SU-DHL-6 (cell line): ENCODE measurements around the gene CSK.

ENCODE experiments used
- H2AFZ ChIP-seq: fragments of 200-600 bp; sonication (generic); 2 replicates; pipeline ENCODE4 v1.6.1; 2014; ENCODE audit warnings: low read depth, mild to moderate bottlenecking, moderate library complexity, mixed read lengths, antibody characterized with exemption, low read length; ENCODE audit not compliant: severe bottlenecking
- H3F3A ChIP-seq: fragments of 200-600 bp; shearing (Covaris generic); 2 replicates; pipeline ENCODE4 v1.6.0; 2016; ENCODE audit warnings: antibody characterized with exemption, mild to moderate bottlenecking; ENCODE audit not compliant: insufficient read depth
- H3K27ac ChIP-seq: fragments of 200-600 bp; sonication (generic); 2 replicates; pipeline ENCODE4 v1.5.1; 2016; ENCODE audit warnings: low read depth, mild to moderate bottlenecking, low read length, moderate library complexity, mixed read lengths
- H3K27me3 ChIP-seq: fragments of 200-600 bp; sonication (generic), shearing (Covaris generic); 2 replicates; pipeline ENCODE4 v1.6.0; 2014; ENCODE audit warnings: mild to moderate bottlenecking, low read length
- H3K36me3 ChIP-seq: fragments of 200-600 bp; sonication (generic); 2 replicates; pipeline ENCODE4 v1.6.1; 2014; ENCODE audit warnings: mild to moderate bottlenecking, low read length, mixed read lengths
- H3K4me2 ChIP-seq: fragments of 300-600, 200-600 bp; shearing (Covaris generic), sonication (generic); 2 replicates; pipeline ENCODE4 v1.6.0; 2014; ENCODE audit warnings: low read length, low read depth, mild to moderate bottlenecking; ENCODE audit not compliant: poor library complexity, severe bottlenecking
- H3K4me3 ChIP-seq: fragments of 200-600 bp; sonication (generic); 2 replicates; pipeline ENCODE4 v1.5.1; 2014; ENCODE audit warnings: antibody characterized with exemption, low read length, mild to moderate bottlenecking, mixed read lengths; ENCODE audit not compliant: insufficient read depth, poor library complexity, severe bottlenecking
- H3K79me2 ChIP-seq: fragments of 200-600 bp; sonication (generic); 2 replicates; pipeline ENCODE4 v1.6.1; 2014; ENCODE audit warnings: mild to moderate bottlenecking, low read length, moderate library complexity; ENCODE audit not compliant: insufficient read depth
- H3K9ac ChIP-seq: fragments of 200-600 bp; sonication (generic); 2 replicates; pipeline ENCODE4 v1.7.0; 2014; ENCODE audit warnings: mild to moderate bottlenecking, low read length
- H3K9me2 ChIP-seq: fragments of 200-600 bp; sonication (generic); replicated peaks from 2 replicates; pipeline ENCODE4 v1.6.1; 2014; ENCODE audit warnings: low read length; ENCODE audit not compliant: insufficient read depth
- H3K9me3 ChIP-seq: fragments of 200-600 bp; sonication (generic); 2 replicates; pipeline ENCODE4 v1.6.1; 2014; ENCODE audit warnings: low read length, mixed read lengths; ENCODE audit not compliant: insufficient read depth
- H4K20me1 ChIP-seq: fragments of 200-600 bp; sonication (generic); 2 replicates; pipeline ENCODE4 v1.6.1; 2014; ENCODE audit warnings: low read depth, mild to moderate bottlenecking, antibody characterized with exemption, low read length, moderate library complexity, mixed read lengths
- EZH2phosphoT487 ChIP-seq: fragments of 200-600 bp; sonication (generic), shearing (Covaris generic); conservative IDR thresholded peaks from 2 replicates; pipeline ENCODE4 v1.6.1; 2018; ENCODE audit warnings: mild to moderate bottlenecking, antibody characterized with exemption, low read length, moderate library complexity, mixed read lengths
- TF ChIP-seq, protein P1 (sequence below): fragments of 200-600 bp; sonication (generic); IDR thresholded peaks from one replicate; pipeline ENCODE4 v1.5.1; 2017; ENCODE audit warnings: antibody characterized with exemption, mild to moderate bottlenecking, low read length, moderate library complexity; ENCODE audit not compliant: insufficient read depth, poor library complexity, severe bottlenecking

CSK gene

DNA sequence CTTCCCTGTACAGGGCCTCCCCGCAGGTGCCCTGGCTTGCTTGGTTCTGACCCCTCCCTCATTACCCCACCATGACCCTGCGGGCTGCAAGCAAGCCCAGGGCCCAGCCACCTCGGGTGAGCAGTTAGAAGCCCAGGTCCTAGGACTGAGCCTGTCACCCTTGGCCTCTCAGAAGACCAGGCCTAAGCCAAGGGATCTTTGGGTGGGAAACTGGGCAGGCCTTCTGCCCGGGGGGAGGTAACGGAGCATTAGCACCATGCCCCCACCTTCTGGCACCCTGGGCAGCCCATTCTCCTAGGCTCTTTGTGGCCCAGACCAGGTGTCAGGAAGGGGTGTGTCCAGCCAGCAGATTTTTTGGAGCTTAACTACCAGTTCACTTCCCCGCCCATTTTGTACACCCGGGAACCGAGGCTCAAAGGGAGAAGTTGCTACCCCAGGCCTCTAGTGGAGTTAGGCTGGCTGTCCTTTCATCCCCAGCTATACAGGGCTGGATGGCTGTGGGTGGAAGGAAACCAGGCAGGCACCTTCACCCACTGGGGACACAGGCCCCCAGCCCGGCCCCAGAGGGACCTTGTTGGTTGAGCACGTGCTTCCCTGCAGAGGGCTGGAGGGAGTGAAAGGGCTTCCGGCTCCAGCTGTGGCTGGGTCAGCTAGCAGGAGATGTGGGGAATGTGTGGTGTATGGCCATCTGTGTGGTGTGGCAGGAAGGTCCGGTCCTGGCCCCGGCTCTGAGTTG is 1.4 kb downstream of the CSK start:
- H3K9me3 ChIP-seq = no peaks in the 10 kb centered on the region
- no peak for TF ChIP-seq EZH2phosphoT487
- TF ChIP-seq, protein P1, sequence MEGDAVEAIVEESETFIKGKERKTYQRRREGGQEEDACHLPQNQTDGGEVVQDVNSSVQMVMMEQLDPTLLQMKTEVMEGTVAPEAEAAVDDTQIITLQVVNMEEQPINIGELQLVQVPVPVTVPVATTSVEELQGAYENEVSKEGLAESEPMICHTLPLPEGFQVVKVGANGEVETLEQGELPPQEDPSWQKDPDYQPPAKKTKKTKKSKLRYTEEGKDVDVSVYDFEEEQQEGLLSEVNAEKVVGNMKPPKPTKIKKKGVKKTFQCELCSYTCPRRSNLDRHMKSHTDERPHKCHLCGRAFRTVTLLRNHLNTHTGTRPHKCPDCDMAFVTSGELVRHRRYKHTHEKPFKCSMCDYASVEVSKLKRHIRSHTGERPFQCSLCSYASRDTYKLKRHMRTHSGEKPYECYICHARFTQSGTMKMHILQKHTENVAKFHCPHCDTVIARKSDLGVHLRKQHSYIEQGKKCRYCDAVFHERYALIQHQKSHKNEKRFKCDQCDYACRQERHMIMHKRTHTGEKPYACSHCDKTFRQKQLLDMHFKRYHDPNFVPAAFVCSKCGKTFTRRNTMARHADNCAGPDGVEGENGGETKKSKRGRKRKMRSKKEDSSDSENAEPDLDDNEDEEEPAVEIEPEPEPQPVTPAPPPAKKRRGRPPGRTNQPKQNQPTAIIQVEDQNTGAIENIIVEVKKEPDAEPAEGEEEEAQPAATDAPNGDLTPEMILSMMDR = no peak
- peak overlapping the region; percentile 94 for H3K4me3 ChIP-seq
- H3K79me2 ChIP-seq = peaks cover 67% of the 10 kb centered on the region
- no peaks in the 10 kb centered on the region for H4K20me1 ChIP-seq
- no peaks in the 10 kb centered on the region for H3K36me3 ChIP-seq
- H3K27me3 ChIP-seq = no peaks in the 10 kb centered on the region
- peak overlapping the region; percentile 99 for H3K9ac ChIP-seq
- H3F3A ChIP-seq = peaks cover 87% of the 10 kb centered on the region
- no peaks in the 10 kb centered on the region for H3K9me2 ChIP-seq
- H3K27ac ChIP-seq = peak overlapping the region; percentile 96
- no peak overlapping the region for H2AFZ ChIP-seq
- H3K4me2 ChIP-seq = peak overlapping the region; percentile 73

DNA sequence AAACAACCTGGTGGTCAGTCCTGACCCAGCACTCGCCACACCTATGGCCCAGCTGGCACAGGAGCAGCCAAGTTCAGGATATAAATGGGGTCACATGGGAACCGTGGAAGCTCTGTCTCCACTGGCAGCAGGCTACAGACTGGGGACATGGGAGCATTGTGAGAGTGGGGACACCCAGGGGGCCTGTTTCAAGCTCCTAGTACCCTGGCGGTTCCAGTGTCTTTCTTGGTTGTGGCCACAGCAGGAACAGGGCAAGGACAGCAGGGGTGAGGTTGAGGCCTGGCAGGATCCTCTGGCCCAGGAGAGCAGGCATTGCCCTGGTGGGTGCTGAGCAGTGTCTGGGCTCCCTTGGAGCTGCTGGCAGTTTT is 1.9 kb downstream of the CSK start:
- Histone ChIP-seq H3F3A (peaks cover 87% of the 10 kb centered on the region), H4K20me1 (no peaks in the 10 kb centered on the region), H3K27me3 (no peaks in the 10 kb centered on the region), H3K4me2 (peak overlapping the region; percentile 73), H3K79me2 (peaks cover 67% of the 10 kb centered on the region), H2AFZ (no peak overlapping the region), H3K9me3 (no peaks in the 10 kb centered on the region), H3K36me3 (no peaks in the 10 kb centered on the region), H3K27ac (peak overlapping the region; percentile 96), H3K9ac (peak overlapping the region; percentile 99), H3K4me3 (peak overlapping the region; percentile 94), H3K9me2 (no peaks in the 10 kb centered on the region)
- no peak for TF ChIP-seq EZH2phosphoT487
- TF ChIP-seq, protein P1 = no peak

DNA sequence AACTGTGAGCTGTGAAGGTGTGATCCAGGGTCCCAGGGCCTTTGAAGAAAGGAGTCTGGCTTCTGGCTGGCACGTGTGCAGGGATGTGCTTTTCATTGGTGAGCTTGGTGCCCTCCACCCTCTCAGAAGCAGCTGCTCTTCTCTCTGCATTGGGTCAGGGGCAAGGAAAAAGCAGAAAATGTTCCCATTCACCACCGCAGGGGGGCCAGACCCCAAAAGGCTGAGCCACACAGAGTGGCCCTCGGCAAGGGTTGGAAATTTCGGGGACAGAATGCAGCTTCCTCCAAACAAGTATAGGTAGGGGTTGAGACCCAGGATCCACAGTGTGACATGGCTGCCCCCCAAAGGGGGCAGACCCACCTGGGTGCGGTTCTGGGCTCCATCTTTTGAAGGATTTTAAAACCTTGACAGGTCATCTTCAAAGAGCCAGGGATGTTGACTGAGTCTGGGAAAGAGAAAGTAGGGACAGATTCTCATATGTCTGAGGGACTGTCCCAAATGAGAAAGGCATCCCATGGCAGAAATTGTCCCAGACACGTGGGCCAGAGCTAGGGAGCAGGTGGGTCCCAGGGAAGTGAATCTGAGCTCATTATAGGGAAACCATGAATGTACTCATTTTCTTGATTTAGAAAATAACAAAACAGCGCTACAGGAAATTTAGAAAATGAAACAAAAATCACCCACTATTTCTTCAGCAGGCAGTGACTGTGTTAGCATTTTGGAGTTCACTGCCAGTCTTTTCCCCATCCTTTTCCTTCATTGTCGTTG is 2.7 kb downstream of the CSK start:
- Histone ChIP-seq H3F3A (peaks cover 87% of the 10 kb centered on the region), H2AFZ (no peak overlapping the region), H3K9ac (peak overlapping the region; percentile 99), H3K4me2 (peak overlapping the region; percentile 73), H4K20me1 (no peaks in the 10 kb centered on the region), H3K27me3 (no peaks in the 10 kb centered on the region), H3K9me3 (no peaks in the 10 kb centered on the region), H3K9me2 (no peaks in the 10 kb centered on the region), H3K27ac (peak overlapping the region; percentile 96), H3K79me2 (peaks cover 75% of the 10 kb centered on the region), H3K36me3 (no peaks in the 10 kb centered on the region), H3K4me3 (peak overlapping the region; percentile 94)
- TF ChIP-seq EZH2phosphoT487 = no peak
- TF ChIP-seq, protein P1 = no peak
